NT2/D1 (cell line): ENCODE data around the gene CNGA1.

Source experiments
- DNase-seq: peaks from one replicate; pipeline ENCODE4 v3.0.0-alpha.2; 2011; ENCODE audit warnings: low read depth, low spot score
- H3K27me3 ChIP-seq: 2 replicates; pipeline ENCODE4 v1.6.0; 2011; ENCODE audit warnings: mild to moderate bottlenecking; ENCODE audit not compliant: insufficient read length, insufficient read depth
- H3K36me3 ChIP-seq: 2 replicates; pipeline ENCODE4 v1.6.1; 2011; ENCODE audit warnings: mild to moderate bottlenecking, low read length, mixed read lengths; ENCODE audit not compliant: insufficient read depth, insufficient read length
- H3K4me1 ChIP-seq: 2 replicates; pipeline ENCODE4 v1.5.1; 2011; ENCODE audit not compliant: insufficient read depth, insufficient read length
- H3K4me3 ChIP-seq: 2 replicates; pipeline ENCODE4 v1.5.1; 2011; ENCODE audit warnings: low read depth; ENCODE audit not compliant: insufficient read length
- H3K9ac ChIP-seq: 2 replicates; pipeline ENCODE4 v1.6.0; 2011; ENCODE audit warnings: low read depth; ENCODE audit not compliant: insufficient read length
- H3K9me3 ChIP-seq: 2 replicates; pipeline ENCODE4 v1.5.1; 2011; ENCODE audit warnings: mild to moderate bottlenecking, low read length; ENCODE audit not compliant: insufficient read depth
- SUZ12 ChIP-seq: IDR thresholded peaks from 2 replicates; pipeline ENCODE4 v1.6.1; 2011; ENCODE audit not compliant: insufficient read length, insufficient read depth; ENCODE audit errors: extremely low read depth
- YY1 ChIP-seq: IDR thresholded peaks from 2 replicates; pipeline ENCODE4 v1.6.1; 2011; ENCODE audit not compliant: insufficient read length, insufficient read depth
- ZNF274 ChIP-seq: IDR thresholded peaks from 2 replicates; pipeline ENCODE4 v1.6.1; 2011; ENCODE audit warnings: mild to moderate bottlenecking, low read depth, low read length

The CNGA1 gene

DNA sequence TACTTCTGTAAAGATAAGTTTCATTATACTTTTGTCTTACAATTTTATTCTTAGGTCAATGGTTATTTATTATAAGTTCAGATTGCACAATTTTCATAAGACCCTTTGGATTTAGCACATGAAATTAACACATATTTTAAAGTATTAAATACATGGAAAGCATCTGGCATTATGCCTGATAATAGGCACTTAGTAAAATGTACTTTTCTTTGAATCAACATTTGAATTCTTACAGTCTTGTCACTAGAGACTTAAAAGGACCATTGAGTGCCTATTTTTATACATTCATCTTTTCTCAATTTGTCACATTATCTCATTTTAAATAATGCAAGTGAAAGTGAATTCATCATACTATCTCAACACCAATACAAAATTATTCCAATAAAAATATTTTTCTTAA, 23.1 kb upstream of the CNGA1 start:
- DNase-seq: no peak
- no peaks in the 10 kb centered on the region for H3K4me1 ChIP-seq

DNA sequence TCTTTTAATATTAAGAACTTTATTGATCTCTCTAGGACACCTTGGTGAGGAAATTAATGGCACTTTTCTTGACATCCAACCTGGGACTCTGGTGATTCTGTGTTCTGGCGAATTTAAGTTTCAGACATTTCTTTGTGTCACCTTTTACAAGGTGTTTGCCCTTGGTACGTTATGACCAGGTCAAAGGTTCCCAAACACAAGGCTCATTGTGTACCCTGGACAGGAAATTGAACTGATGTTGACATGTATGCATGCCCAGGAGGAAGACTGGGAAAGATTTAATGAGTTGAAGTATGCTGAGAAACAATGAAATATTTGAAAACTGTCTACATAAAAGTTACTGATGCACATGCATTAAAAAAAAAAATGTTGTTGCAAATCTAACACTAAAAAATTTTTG, 22.2 kb upstream of the CNGA1 start:
- Histone ChIP-seq H3K4me3 (no peak overlapping the region), H3K36me3 (no peaks in the 10 kb centered on the region), H3K9ac (no peak overlapping the region), H3K4me1 (no peaks in the 10 kb centered on the region), H3K27me3 (no peaks in the 10 kb centered on the region), H3K9me3 (no peaks in the 10 kb centered on the region)
- no peak for DNase-seq
- TF ChIP-seq YY1 (no peak), SUZ12 (no peak), ZNF274 (no peak)

More for the DNA sequence above, 23.1 kb upstream of the CNGA1 start:
- Histone ChIP-seq H3K4me3 (no peak overlapping the region), H3K27me3 (no peaks in the 10 kb centered on the region), H3K9me3 (no peaks in the 10 kb centered on the region), H3K36me3 (no peaks in the 10 kb centered on the region), H3K9ac (no peak overlapping the region)
- TF ChIP-seq ZNF274 (no peak), YY1 (no peak), SUZ12 (no peak)

GRCh38 chr4:48037117-48037462, 20.6 kb upstream of the CNGA1 start:
- Histone ChIP-seq H3K4me3 (no peak overlapping the region), H3K36me3 (no peaks in the 10 kb centered on the region), H3K9me3 (no peaks in the 10 kb centered on the region), H3K4me1 (no peaks in the 10 kb centered on the region), H3K27me3 (no peaks in the 10 kb centered on the region), H3K9ac (no peak overlapping the region)
- TF ChIP-seq YY1: no peak
- no peak for TF ChIP-seq ZNF274
- no peak for TF ChIP-seq SUZ12
- DNase-seq: no peak

DNA sequence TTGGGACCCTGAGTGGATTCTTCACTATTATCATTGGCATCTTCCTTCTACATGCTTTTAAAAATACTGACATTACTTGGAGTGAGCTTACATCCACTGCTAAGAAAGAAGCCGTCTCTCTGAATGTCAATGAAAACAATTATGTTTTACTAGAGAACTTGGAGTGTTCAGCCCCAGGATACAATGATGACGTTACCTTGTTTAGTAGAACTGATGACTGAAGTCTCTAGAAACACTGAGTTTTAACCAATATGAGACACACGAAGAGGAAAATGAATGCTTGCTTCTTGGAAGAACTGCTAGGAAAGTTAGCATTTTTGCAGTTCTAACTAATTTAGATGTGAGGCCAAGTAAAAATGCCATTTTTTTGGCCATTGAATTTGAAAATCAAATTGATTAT, 19.5 kb upstream of the CNGA1 start:
- Histone ChIP-seq H3K4me3 (no peak overlapping the region), H3K36me3 (no peaks in the 10 kb centered on the region), H3K9ac (no peak overlapping the region), H3K9me3 (no peaks in the 10 kb centered on the region), H3K4me1 (no peaks in the 10 kb centered on the region), H3K27me3 (no peaks in the 10 kb centered on the region)
- TF ChIP-seq YY1: no peak
- no peak for TF ChIP-seq ZNF274
- no peak for TF ChIP-seq SUZ12
- DNase-seq: no peak

DNA sequence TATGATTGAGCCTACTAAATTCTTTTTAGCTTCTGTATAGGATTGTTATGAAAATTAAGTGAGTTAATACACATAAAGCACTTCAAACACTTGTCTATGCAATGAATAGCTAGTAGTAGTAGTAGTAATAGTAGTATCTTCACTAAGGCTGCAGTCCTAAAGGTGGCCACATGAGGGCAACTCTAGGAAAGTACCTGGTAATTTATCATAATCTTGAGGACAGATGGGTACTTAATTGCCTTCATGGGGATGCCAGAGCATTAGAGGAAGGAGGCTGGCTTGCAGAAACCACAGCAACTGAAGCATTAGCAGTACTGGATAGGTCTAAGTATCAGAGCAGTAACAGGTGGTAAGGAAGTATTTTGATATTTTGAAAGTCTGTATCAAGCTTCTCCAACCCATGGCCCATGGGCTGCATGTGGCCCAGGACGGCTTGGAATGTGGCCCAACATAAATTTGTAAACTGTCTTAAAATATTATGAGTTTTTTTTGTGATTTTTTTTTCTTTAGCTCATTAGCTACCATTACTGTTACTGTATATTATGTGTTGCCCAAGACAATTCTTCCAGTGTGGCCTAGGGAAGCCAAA, 17.4 kb upstream of the CNGA1 start:
- no peaks in the 10 kb centered on the region for H3K27me3 ChIP-seq
- H3K36me3 ChIP-seq: no peaks in the 10 kb centered on the region
- no peak overlapping the region for H3K9ac ChIP-seq
- no peak overlapping the region for H3K4me3 ChIP-seq
- H3K4me1 ChIP-seq: no peaks in the 10 kb centered on the region
- no peak for TF ChIP-seq ZNF274
- no peak for TF ChIP-seq YY1
- TF ChIP-seq SUZ12: no peak
- H3K9me3 ChIP-seq: no peaks in the 10 kb centered on the region
- no peak for DNase-seq

GRCh38 chr4:48033412-48033811, 16.9 kb upstream of the CNGA1 start:
- H3K4me3 ChIP-seq: no peak overlapping the region
- no peaks in the 10 kb centered on the region for H3K36me3 ChIP-seq
- H3K27me3 ChIP-seq: no peaks in the 10 kb centered on the region
- no peak for DNase-seq
- H3K9me3 ChIP-seq: no peaks in the 10 kb centered on the region
- TF ChIP-seq ZNF274 (no peak), YY1 (no peak), SUZ12 (no peak)
- H3K4me1 ChIP-seq: no peaks in the 10 kb centered on the region
- H3K9ac ChIP-seq: no peak overlapping the region

DNA sequence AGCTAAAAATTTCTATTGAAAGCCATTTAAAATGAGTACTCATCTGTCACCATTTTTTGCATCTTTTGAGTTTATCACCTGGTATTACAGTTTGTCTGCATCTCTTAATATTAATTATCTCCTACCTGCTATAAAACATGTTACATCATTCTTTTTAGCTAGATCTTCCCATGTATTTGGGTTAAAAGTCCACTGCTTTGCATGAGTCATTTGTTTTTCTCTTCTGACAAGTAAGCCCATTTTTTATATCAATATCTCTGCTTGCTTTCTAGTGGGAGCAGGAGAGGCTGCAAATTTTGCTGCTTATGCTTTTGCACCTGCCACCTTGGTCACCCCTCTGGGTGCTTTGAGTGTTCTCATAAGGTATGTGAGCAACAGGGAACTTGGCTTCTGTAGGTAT, 16.2 kb upstream of the CNGA1 start:
- Histone ChIP-seq H3K4me1 (no peaks in the 10 kb centered on the region), H3K9ac (no peak overlapping the region), H3K27me3 (no peaks in the 10 kb centered on the region), H3K9me3 (no peaks in the 10 kb centered on the region), H3K4me3 (no peak overlapping the region), H3K36me3 (no peaks in the 10 kb centered on the region)
- DNase-seq: no peak
- TF ChIP-seq YY1: no peak

- H3K9me3 ChIP-seq: no peaks in the 10 kb centered on the region
- H3K36me3 ChIP-seq: no peaks in the 10 kb centered on the region
- H3K4me1 ChIP-seq: no peaks in the 10 kb centered on the region
- no peak for DNase-seq
- no peak overlapping the region for H3K4me3 ChIP-seq
- H3K27me3 ChIP-seq: no peaks in the 10 kb centered on the region
- TF ChIP-seq SUZ12: no peak
- TF ChIP-seq ZNF274: no peak
- TF ChIP-seq YY1: no peak
- H3K9ac ChIP-seq: no peak overlapping the region
Measured at GRCh38 chr4:48031802-48032525, 15.5 kb upstream of the CNGA1 start.
